Epidermal melanocyte (primary cell): Measurements from ENCODE around the gene GCAT.

Source experiments
- DNase-seq: peaks from one replicate; pipeline ENCODE4 v3.0.0; 2011; ENCODE audit warnings: low spot score; ENCODE audit not compliant: insufficient read length

GCAT gene

GRCh38 chr22:37842015-37842793 lies 34.5 kb downstream of the GCAT start:
- DNase-seq, result no peak

GRCh38 chr22:37843741-37844089 lies 36.0 kb downstream of the GCAT start:
- DNase-seq, result no peak

- DNase-seq, result no peak
Measured at GRCh38 chr22:37844904-37845329, 37.2 kb downstream of the GCAT start.

- DNase-seq, result no peak
Measured at GRCh38 chr22:37846433-37846832, 38.7 kb downstream of the GCAT start.

GRCh38 chr22:37848587-37849088 lies 40.9 kb downstream of the GCAT start:
- DNase-seq, result no peak

GRCh38 chr22:37849089-37849751 lies 41.5 kb downstream of the GCAT start, which contains the start of gene EIF3L:
Gene EIF3L (plus strand): TSS chr22:37849419. CDS start chr22:37849450, 31 bp downstream.
- peak; percentile 97 for DNase-seq

- DNase-seq, result no peak
Measured at GRCh38 chr22:37850801-37851200, 43.1 kb downstream of the GCAT start.

- DNase-seq, result peak; percentile 51
Measured at GRCh38 chr22:37852418-37852817, 44.7 kb downstream of the GCAT start.

GRCh38 chr22:37854946-37855345 lies 47.2 kb downstream of the GCAT start:
- no peak for DNase-seq

- no peak for DNase-seq
Measured at GRCh38 chr22:37855462-37855861, 47.7 kb downstream of the GCAT start.

GRCh38 chr22:37860796-37861421 lies 53.2 kb downstream of the GCAT start:
- DNase-seq, result no peak

GRCh38 chr22:37862570-37863325 lies 55.0 kb downstream of the GCAT start:
- no peak for DNase-seq

GRCh38 chr22:37865510-37865909 lies 57.8 kb downstream of the GCAT start:
- no peak for DNase-seq
